HG03342 (cell line): ENCODE results near the gene ABHD11.
"Not testable (repeated sequence)": the region's sequence is repeated elsewhere in the genome, so short reads cannot be mapped to it uniquely, and the experiment has no call there.

Source experiments
- ATAC-seq: cut with Tn5 transposase; IDR thresholded peaks from one replicate; pipeline ENCODE4 v1.9.1; 2021; ENCODE audit warnings: mild to moderate bottlenecking, moderate library complexity; ENCODE audit not compliant: unreplicated experiment

ABHD11 gene

GRCh38 chr7:73738612-73739386 lies at the start of gene ABHD11:
Gene ABHD11 (minus strand): TSS chr7:73738802. CDS start chr7:73738770, 32 bp downstream.
- peak; percentile 86 for ATAC-seq

GRCh38 chr7:73787786-73788048 lies 49.1 kb upstream of the ABHD11 start:
- ATAC-seq = not testable (repeated sequence)

DNA sequence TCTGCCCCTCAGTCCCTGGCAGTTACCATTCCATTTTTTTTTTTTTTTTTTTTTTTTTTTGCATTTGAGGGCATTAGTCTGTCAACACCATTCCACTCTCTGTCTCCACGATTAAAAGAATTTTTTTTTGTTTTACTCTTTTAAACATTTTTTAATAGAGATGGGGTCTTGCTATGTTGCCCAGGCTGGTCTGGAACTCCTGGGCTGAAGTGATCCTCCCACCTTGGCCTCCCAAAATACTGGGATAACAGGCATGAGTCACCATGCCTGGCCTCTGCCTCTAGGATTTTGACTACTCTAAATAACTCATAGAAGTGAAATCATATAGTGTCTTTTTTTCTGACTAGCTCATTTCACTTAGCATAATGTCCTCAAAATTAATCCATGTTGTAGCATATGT lies 48.0 kb upstream of the ABHD11 start:
- no peak for ATAC-seq

- no peak for ATAC-seq
Measured at GRCh38 chr7:73779517-73779916, 40.9 kb upstream of the ABHD11 start.

DNA sequence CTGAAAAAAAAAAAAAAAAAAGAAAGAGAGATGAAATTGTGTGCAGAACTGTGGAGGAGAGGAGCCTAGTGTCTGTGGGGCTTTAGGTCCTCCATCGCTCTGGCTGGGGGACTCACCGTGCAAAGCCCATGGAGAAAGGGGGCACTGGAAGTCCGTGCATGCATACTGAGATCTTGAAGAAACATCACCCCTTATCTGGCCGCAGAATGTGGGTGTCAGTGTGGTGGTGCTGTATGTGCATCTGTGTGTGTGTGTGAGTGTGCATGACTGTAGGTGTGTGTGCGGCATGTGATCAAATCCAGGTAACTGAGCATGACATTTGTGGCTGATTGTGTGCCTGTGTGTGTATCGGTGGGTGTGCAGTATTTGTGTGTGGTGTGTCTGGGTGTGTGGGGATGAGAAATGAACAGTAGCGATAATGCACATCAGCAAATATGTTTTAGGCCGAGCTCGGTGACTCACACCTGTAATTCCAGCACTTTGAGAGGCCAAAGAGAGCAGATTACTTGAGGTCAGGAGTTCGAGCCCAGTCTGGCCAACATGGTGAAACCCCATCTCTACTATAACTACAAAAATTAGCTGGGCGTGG lies 40.3 kb upstream of the ABHD11 start:
- no peak for ATAC-seq

DNA sequence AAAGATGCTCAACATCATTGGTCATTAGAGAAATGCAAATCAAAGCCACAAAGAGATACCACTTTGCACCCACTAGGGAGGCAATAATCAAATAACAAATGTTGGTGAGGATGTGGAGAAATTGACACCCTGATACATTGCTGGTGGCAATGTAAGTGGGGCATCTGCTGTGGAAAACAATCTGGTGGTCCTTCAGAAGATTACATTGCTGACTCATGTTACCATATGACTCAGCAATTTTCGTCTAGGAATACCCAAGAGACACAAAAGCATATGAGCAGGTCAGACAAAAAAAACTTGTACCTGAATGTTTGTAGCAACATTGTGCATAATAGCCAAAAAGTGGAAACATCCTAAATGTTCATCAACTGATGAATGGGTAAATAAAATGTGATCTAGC lies 36.3 kb upstream of the ABHD11 start:
- ATAC-seq = no peak

- ATAC-seq = no peak
Measured at GRCh38 chr7:73773700-73774517, 35.3 kb upstream of the ABHD11 start.

DNA sequence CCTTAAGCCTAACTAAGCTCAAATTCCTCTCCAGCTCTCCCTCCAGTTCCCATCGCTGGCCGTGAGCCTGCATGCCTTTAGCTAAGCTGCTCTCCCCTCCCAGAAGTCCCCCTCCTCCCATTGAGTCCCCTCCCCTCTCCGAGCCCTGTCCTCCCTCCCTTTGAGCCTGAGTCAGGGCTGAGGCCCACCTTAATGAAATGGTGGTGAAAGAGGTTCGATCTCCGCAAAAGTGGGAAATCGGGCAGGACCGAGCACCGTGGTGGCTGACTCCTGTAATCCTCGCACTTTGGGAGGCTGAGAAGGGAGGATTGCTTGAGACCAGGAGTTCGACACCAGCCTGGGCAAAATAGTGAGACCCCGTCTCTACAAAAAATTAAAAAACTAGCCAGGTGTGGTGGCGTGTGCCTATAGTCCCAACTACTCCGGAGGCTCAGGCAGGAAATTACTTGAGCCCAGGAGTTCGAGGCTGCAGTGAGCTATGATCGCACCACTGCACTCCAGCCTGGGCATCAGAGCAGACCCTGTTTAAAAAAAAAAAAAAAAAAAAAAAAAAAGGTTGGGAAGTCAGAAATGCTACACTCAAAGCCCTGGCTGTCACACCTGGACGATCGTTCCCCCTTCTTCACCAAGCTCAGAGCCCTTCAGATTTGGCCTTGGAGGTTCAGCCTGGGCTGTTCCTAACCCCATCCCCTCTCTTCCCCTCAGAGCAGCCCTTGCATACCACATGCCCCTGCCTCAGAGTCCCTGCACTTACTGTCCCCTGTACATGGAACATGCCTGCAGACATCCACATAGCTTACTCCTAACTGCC lies 32.5 kb upstream of the ABHD11 start:
- no peak for ATAC-seq

DNA sequence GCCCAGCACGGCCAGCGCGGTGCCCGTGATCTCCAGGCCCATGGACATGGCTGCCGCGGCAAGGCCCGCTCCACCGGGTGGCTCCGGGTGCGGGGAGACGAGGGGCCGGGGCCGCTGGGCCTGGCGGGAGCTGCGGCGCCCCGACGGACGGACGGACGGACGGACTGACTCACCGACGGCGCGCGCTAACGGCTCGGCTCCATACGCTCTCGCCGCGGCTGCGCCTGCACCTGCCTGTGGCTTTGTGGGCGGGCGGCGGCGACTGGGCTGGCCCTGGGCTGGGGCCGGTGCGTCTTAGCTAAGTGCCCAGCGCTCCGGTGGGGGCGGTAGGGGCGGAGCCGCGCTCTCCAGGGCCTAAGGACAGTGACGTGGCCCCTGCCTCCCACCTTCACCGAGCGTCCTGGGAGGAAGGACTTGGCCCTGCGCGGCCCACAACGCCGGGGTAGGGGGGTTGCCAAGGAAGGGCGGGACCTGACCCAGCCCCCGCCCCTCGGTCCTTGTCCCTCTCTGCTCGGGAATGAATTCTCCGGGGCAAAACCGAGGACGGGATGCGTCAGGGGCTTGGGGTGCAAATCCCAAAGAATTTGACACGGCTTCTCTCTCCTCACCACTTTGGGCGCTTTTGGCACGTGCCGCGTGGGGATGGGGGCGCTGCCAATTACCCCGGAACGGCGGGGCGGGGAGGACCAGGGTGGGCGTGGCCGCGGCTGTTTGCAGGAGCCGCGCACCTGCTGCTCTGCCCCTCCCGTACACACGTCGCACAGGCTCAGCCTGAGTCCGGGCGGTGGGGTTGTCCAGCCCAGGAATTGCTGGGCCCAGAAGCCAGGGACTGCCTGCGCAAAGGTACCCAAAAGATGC lies 31.6 kb upstream of the ABHD11 start, which contains the start of gene CLDN3:
CLDN3 (minus strand) TSS at position 269 of the 858 bp plus-strand sequence; CDS start at position 48, 221 bp downstream.
- ATAC-seq = no peak

- no peak for ATAC-seq
Measured at GRCh38 chr7:73769481-73770001, 30.9 kb upstream of the ABHD11 start.

GRCh38 chr7:73768641-73769480 lies 30.3 kb upstream of the ABHD11 start:
- no peak for ATAC-seq

DNA sequence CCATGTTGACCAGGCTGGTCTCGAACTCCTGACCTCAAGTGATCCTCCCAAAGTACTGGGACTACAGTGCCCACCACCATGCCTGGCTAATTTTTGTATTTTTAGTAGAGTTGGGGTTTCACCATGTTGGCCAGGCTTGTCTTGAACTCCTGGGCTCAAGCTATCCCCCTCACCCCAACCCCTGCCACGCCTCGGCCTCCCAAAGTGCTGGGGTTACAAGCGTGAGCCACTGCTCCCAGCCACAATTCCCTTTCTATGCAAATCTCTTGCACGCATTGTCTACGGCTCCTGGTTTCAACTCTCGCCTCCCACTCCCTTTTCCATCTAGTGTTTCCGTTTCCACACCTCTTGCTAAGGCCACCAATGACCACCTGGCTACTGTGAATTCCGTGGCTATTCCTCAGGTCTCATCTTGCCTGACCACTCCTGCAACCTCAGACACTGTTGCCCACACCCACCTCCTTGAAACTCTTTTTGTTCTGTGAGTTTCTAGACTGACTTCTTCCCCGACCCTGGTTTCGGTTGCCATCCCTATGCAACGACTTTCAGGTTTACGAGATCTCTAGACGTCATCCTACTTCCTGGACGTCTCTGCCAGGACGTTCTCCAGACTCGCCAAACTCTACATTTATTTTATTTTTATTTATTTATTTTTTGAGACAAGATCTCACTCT lies 28.1 kb upstream of the ABHD11 start:
- ATAC-seq = no peak

DNA sequence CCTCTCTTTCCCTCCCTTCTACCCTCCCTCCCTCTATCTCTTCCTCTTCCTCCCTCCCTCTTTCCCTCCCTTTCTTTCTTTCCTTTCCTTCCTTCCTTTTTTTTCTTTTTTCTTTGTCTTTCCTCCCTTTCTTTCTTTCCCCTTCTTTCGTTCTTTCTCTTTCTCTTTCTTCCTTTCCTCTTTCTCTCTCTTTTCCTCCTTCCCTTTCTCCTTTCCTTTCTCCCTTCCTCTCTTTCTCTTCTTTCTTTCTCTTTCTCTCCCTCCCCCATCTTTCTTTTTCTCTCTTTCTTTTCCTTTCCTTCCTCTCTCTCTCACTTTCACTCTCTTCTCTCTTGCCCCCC lies 24.0 kb upstream of the ABHD11 start:
- ATAC-seq = no peak

DNA sequence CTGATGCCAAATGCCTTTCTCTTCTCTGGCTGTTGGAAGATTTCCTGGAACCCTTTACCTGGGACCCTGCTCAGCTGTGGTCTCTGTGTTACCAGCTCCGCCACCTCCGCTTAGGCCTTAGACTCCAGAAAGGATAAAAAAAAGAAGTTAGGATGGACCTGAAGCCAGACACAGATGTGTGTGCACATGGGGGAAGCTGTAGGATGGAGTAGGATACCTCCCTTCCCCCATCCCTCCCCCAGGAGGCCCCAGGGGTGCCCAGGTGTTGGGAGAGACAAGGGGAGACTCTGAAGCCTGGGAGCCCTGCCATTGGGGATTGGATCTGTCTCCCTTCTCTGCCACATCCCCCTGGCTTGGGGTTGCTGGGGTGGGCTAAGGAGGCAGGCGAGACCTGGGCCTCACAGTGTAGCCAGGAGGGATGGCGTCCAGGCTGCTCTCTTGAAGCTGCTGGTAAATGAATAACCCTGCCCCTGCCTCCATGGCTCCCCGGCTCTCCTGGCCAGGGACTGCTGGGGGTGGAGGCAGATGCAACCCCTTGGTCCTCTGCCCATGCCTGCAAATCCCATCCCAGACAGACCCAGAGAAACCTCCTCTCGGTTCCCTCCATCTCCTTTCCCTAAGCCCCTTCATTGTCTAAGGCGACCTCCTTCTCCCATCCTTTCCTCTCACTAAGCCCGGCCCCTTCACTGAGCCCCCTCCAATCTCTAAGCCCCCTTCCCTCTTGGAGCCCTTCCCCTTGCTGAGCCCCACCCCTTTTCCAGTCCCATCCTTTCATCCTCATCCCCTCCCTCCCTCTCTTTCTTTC lies 23.5 kb upstream of the ABHD11 start:
- ATAC-seq = no peak

GRCh38 chr7:73758581-73759138 lies 20.1 kb upstream of the ABHD11 start:
- ATAC-seq = no peak

- no peak for ATAC-seq
Measured at GRCh38 chr7:73749931-73750776, 11.6 kb upstream of the ABHD11 start.

- ATAC-seq = no peak
Measured at GRCh38 chr7:73746378-73746777, 7.8 kb upstream of the ABHD11 start.
